ENCODE data around the gene IRGQ.

- no peak for TF ChIP-seq EZH2phosphoT487 (IDR thresholded peaks at IDR 0.05; ENCODE audit: insufficient read depth, low read depth)
- TF ChIP-seq EZH2 (IDR thresholded peaks at IDR 0.05; ENCODE audit: insufficient read depth, poor library complexity, severe bottlenecking), result no peak
These were observed 38.1 kb upstream of the IRGQ start for GRCh38 chr19:43634068-43634467.

Measured in GM23248 (cell line).